HepG2 (cell line): ENCODE data around the gene SURF2. TPM values are rescaled to one million over a fixed set of nuclear protein-coding genes. Genes with fewer than 3 reads are reported as not detected.
A peak's percentile ranks its signal among the peaks of the same experiment; 100 is the strongest.

ENCODE experiments used
- ARHGAP35 ChIP-seq: sonication (generic); formaldehyde crosslinking; IDR thresholded peaks from 2 replicates; pipeline ENCODE4 v1.9.0; 2022; ENCODE audit warnings: mild to moderate bottlenecking, inconsistent platforms, moderate library complexity, missing genetic modification reagents, borderline replicate concordance
- BRD4 ChIP-seq: sonication (generic); formaldehyde crosslinking; IDR thresholded peaks from 2 replicates; pipeline ENCODE4 v1.4.0; 2020; ENCODE audit warnings: missing genetic modification reagents
- HMGA1 ChIP-seq: sonication (generic); formaldehyde crosslinking; conservative IDR thresholded peaks from 2 replicates; pipeline ENCODE4 v1.4.0; 2020; ENCODE audit warnings: missing genetic modification reagents
- KDM3A ChIP-seq: IDR thresholded peaks from 2 replicates; pipeline ENCODE4 v1.6.1; 2018; ENCODE audit warnings: low read depth, missing compliant biosample characterization
- PITX1 ChIP-seq: sonication (generic); formaldehyde crosslinking; IDR thresholded peaks from 2 replicates; pipeline ENCODE4 v1.5.1; 2020; ENCODE audit warnings: mild to moderate bottlenecking, missing genetic modification reagents
- POGZ ChIP-seq: sonication (generic); formaldehyde crosslinking; IDR thresholded peaks from 2 replicates; pipeline ENCODE4 v1.4.0; 2020; ENCODE audit warnings: mild to moderate bottlenecking, missing genetic modification reagents
- SMARCC2 ChIP-seq: fragments of 450-650 bp; IDR thresholded peaks from 2 replicates; pipeline ENCODE4 v1.6.1; 2017; ENCODE audit warnings: antibody characterized with exemption, mild to moderate bottlenecking
- ZKSCAN5 ChIP-seq: sonication (generic); formaldehyde crosslinking; IDR thresholded peaks from 2 replicates; pipeline ENCODE4 v1.5.1; 2020; ENCODE audit warnings: mild to moderate bottlenecking, missing genetic modification reagents
- ZNF264 ChIP-seq: sonication (generic); formaldehyde crosslinking; IDR thresholded peaks from 2 replicates; pipeline ENCODE4 v1.4.0; 2020; ENCODE audit warnings: missing genetic modification reagents
- ZNF335 ChIP-seq: sonication (generic); formaldehyde crosslinking; IDR thresholded peaks from 2 replicates; pipeline ENCODE4 v1.4.0; 2020; ENCODE audit warnings: missing genetic modification reagents
- ZNF598 ChIP-seq: sonication (generic); formaldehyde crosslinking; IDR thresholded peaks from 2 replicates; pipeline ENCODE4 v1.5.1; 2020; ENCODE audit warnings: mild to moderate bottlenecking, missing genetic modification reagents, borderline replicate concordance
- ZNF646 ChIP-seq: sonication (generic); formaldehyde crosslinking; IDR thresholded peaks from 2 replicates; pipeline ENCODE4 v1.9.0; 2021; ENCODE audit warnings: mild to moderate bottlenecking, missing genetic modification reagents
- ZNF761 ChIP-seq: sonication (generic); formaldehyde crosslinking; conservative IDR thresholded peaks from 2 replicates; pipeline ENCODE4 v1.4.0; 2020; ENCODE audit warnings: mild to moderate bottlenecking, missing genetic modification reagents
- polyA plus RNA-seq, 8 experiments: library from polyadenylated mRNA; depleted of rRNA in 3 of 8; stranded (reverse) in 7 of 8; unstranded in 1 of 8; fragments of >200 nt; fragmentation: Illumina TruSeq in 4 of 8; extraction: Trizol in 4 of 8; gene quantifications; 2 replicates each; pipeline versions ENCODE4 v1.2.1 to v1.2.3, GENCODE V29; 2011 to 2016; ENCODE audit warnings: low read depth in 4 of 8, missing spikeins in 1 of 8, mixed read lengths in 1 of 8; ENCODE audit not compliant: insufficient read depth in 1 of 8
- total RNA-seq, 5 experiments: library from RNA; depleted of rRNA; stranded (reverse); fragments of >200 nt; fragmentation: Illumina TruSeq; extraction: Trizol; gene quantifications; 2 replicates each; pipeline ENCODE4 v1.2.3, GENCODE V29; 2016; ENCODE audit warnings: low read depth in 1 of 5
- TF ChIP-seq, protein P1 (sequence below): fragments of 450-650 bp; IDR thresholded peaks from 2 replicates; pipeline ENCODE4 v1.6.1; 2017; ENCODE audit warnings: mild to moderate bottlenecking
- TF ChIP-seq, protein P2 (sequence below): sonication (generic); formaldehyde crosslinking; IDR thresholded peaks from 2 replicates; pipeline ENCODE4 v1.5.0; 2020; ENCODE audit warnings: missing genetic modification reagents

SURF2 gene
- total and polyA plus RNA-seq, 2 of the 13 experiments (the other 11 are each of a cell fraction or from before 2014, with no cell fraction given): 6.3 to 13.6 TPM

DNA sequence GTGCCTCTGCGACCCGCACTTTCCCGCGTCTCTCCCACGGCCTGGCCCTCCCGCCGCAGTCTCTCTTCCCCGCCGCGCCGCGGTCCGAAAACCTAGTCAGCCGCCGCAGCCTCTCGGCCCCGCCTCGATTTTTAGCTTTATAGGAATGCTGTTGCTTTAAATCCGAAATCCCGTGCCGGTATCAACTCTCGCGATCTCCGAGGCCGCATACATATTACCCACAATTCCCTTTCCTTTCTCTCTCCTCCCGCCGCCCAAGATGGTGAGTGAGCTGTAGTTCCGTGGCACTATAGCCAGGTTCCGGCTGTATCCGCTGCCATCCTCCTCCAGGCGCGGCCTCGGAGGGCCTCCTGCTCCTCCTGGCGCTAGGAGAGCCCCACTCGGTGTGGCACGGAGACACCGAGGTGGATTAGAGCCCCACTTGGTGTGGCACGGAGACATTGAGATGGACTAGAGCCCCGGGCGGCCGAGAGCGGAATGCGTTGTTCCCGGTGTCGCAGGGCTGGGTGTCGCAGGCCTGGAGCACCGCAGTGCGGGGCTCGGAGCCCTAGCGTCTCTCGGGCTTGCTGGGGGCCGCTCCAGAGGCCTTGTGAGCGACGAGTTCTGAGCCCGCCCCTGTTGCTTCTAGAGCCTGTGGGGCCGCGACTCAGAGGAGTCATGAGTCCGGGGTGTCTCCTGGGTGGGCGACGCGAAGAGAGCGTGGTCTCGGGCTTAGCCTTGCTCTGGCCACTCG is 8.2 kb upstream of the SURF2 start, which contains the start of the genes MED22 and RPL7A (continued):
- no peak for TF ChIP-seq ZNF646
- 0 out of 2 replicates have a peak, but pooled peaks have one; percentile 23 for TF ChIP-seq ZNF335
- no peak; the same call in 1 of the 2 replicates for TF ChIP-seq ARHGAP35 (CRISPR knock-in tag)
- peak; percentile 90 for TF ChIP-seq BRD4 (CRISPR knock-in tag)
- TF ChIP-seq SMARCC2: no peak
- no peak for TF ChIP-seq ZKSCAN5 (CRISPR knock-in tag)
- TF ChIP-seq, protein P1, sequence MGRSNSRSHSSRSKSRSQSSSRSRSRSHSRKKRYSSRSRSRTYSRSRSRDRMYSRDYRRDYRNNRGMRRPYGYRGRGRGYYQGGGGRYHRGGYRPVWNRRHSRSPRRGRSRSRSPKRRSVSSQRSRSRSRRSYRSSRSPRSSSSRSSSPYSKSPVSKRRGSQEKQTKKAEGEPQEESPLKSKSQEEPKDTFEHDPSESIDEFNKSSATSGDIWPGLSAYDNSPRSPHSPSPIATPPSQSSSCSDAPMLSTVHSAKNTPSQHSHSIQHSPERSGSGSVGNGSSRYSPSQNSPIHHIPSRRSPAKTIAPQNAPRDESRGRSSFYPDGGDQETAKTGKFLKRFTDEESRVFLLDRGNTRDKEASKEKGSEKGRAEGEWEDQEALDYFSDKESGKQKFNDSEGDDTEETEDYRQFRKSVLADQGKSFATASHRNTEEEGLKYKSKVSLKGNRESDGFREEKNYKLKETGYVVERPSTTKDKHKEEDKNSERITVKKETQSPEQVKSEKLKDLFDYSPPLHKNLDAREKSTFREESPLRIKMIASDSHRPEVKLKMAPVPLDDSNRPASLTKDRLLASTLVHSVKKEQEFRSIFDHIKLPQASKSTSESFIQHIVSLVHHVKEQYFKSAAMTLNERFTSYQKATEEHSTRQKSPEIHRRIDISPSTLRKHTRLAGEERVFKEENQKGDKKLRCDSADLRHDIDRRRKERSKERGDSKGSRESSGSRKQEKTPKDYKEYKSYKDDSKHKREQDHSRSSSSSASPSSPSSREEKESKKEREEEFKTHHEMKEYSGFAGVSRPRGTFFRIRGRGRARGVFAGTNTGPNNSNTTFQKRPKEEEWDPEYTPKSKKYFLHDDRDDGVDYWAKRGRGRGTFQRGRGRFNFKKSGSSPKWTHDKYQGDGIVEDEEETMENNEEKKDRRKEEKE: no peak
- TF ChIP-seq, protein P2, sequence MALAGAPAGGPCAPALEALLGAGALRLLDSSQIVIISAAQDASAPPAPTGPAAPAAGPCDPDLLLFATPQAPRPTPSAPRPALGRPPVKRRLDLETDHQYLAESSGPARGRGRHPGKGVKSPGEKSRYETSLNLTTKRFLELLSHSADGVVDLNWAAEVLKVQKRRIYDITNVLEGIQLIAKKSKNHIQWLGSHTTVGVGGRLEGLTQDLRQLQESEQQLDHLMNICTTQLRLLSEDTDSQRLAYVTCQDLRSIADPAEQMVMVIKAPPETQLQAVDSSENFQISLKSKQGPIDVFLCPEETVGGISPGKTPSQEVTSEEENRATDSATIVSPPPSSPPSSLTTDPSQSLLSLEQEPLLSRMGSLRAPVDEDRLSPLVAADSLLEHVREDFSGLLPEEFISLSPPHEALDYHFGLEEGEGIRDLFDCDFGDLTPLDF: no peak; the same call in 1 of the 2 replicates
- 0 out of 2 replicates have a peak, but pooled peaks have one; percentile 59 for TF ChIP-seq KDM3A (CRISPR knock-in tag)
- peak; percentile 86; the same call in 1 of the 2 replicates for TF ChIP-seq PITX1 (CRISPR knock-in tag)
- 0 out of 2 replicates have a peak, but pooled peaks have one; percentile 22 for TF ChIP-seq POGZ (CRISPR knock-in tag)
- peak; percentile 66; the same call in 1 of the 2 replicates for TF ChIP-seq ZNF598
- no peak for TF ChIP-seq ZNF761 (CRISPR knock-in tag)
- no peak for TF ChIP-seq ZNF264 (CRISPR knock-in tag)
- TF ChIP-seq HMGA1 (CRISPR knock-in tag): no peak
